Esophagus muscularis mucosa (tissue), 4 donors: Measurements from ENCODE around the gene VDR. TPM values are rescaled to one million over a fixed set of nuclear protein-coding genes. Genes with fewer than 3 reads are reported as not detected.

Experiments
- DNase-seq: peaks from one replicate; pipeline ENCODE4 v3.0.0-alpha.2; 2017; ENCODE audit errors: extremely low spot score
- H3K27ac ChIP-seq, 4 donors: fragments of 200-600 bp; sonication (generic); replicated peaks in 1 of 4; 1 replicate in 3 of 4; 2 replicates in 1 of 4; pipeline ENCODE4 v1.5.1; 2016 to 2019; ENCODE audit warnings: mild to moderate bottlenecking in 1 of 4
- H3K27me3 ChIP-seq, 4 donors: fragments of 200-600 bp; sonication (generic); one replicate each; pipeline versions ENCODE4 v1.5.1 to v1.6.0; 2016 to 2019
- H3K36me3 ChIP-seq, 4 donors: fragments of 200-600 bp; sonication (generic); one replicate each; pipeline ENCODE4 v1.5.1; 2016 to 2019
- H3K4me1 ChIP-seq, 4 donors: fragments of 200-600 bp; sonication (generic); one replicate each; pipeline ENCODE4 v1.5.1; 2016 to 2019
- H3K4me3 ChIP-seq, 4 donors: fragments of 200-600 bp; sonication (generic); 1 replicate in 2 of 4; 2 replicates in 2 of 4; pipeline ENCODE4 v1.5.1; 2016 to 2019; ENCODE audit warnings: mild to moderate bottlenecking in 4 of 4, moderate library complexity in 1 of 4
- H3K9me3 ChIP-seq, 4 donors: fragments of 200-600 bp; sonication (generic); 1 replicate in 3 of 4; 2 replicates in 1 of 4; pipeline ENCODE4 v1.5.1; 2016 to 2019
- CTCF ChIP-seq, 3 experiments: fragments of 200-600 bp in 2 of 3; fragments of 450-650 bp in 1 of 3; sonication (generic) in 2 of 3; IDR thresholded peaks; one replicate each; pipeline ENCODE4 v1.5.1; 2017 to 2019; ENCODE audit warnings: antibody characterized with exemption in 3 of 3, mild to moderate bottlenecking in 2 of 3, moderate library complexity in 1 of 3
- EP300 ChIP-seq: sonication (generic); formaldehyde crosslinking; IDR thresholded peaks from one replicate; pipeline ENCODE4 v1.6.1; 2017; ENCODE audit warnings: antibody characterized with exemption
- POLR2A ChIP-seq: fragments of 450-650 bp; IDR thresholded peaks from one replicate; pipeline ENCODE4 v1.6.1; 2017; ENCODE audit warnings: antibody characterized with exemption, moderate library complexity, mild to moderate bottlenecking, low read depth
- POLR2AphosphoS5 ChIP-seq, 2 donors: sonication (generic); formaldehyde crosslinking; IDR thresholded peaks; one replicate each; pipeline ENCODE4 v1.6.1; 2017; ENCODE audit warnings: antibody characterized with exemption in 2 of 2
- WGBS: methylation state at CpG from one replicate; pipeline ENCODE4 v1.1.5; 2018; 5-methylcytosine and 5-hydroxymethylcytosine counted together
- intact Hi-C: fragments of 100-400 bp; cut with DNase I; formaldehyde crosslinking; loops from one replicate; pipeline ENCODE4 v1.15.1; 2023
- total RNA-seq, 4 donors: library from RNA; depleted of rRNA; stranded (reverse); fragments of >200 nt; gene quantifications; one replicate each; pipeline versions ENCODE4 v1.1.0 to v1.2.1, GENCODE V29; 2016

VDR gene
- total RNA-seq, 4 donors from 2014 or later: 0.42 to 2.8 (median 2.1) TPM

DNA sequence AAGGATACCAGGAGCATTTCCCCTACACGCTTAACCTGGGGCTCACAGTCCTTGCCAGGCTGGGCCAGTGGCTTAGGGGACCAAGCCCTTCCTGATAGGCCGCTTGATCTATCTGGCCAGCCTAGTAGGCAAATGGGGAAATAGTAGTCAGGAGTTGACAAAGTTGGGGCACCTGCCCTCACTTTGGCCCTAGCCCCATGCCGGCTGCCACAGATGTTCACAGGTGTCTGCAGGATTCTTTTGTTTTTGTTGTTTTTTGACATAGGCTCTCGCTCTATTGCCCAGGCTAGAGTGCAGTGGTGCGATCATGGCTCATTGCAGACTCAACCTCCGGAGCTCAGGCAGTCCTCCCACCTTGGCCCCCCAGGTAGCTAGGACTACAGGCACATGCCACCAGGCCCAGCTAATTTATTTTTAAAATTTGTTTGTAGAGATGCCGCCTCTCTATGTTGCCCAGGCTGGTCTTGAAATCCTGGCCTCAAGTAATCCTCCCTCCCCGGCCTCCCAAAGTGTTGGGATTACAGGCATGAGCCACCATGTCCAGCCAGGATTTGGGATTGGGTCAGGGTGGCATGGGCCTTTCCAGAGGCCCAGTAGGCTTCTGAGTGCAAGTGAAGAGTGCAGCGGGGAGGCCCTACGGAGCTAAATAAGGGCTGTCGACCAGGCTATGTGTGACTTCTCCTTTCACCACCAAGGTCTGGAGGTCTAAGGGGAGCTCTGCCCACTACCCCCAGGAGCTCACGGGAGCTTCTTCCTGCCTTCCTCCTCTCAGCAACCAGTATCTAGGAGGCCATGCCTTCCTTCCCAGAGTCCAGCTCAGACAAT lies 69.6 kb downstream of the VDR start:
- H3K27ac ChIP-seq: no peak overlapping the region
- 90% methylated on average over 12 of the region's 12 CpGs for WGBS
- no peaks in the 10 kb centered on the region for H3K27me3 ChIP-seq
- H3K36me3 ChIP-seq: no peaks in the 10 kb centered on the region
- H3K4me1 ChIP-seq: peaks cover 12 to 26% (median 24%) of the 10 kb centered on the region in 4 donors
- intact Hi-C loops: no loop called here
- DNase-seq: no peak
- H3K9me3 ChIP-seq: no peaks in the 10 kb centered on the region
- no peak overlapping the region for H3K4me3 ChIP-seq
- TF ChIP-seq POLR2AphosphoS5 (IDR thresholded peaks at IDR 0.05): no peak
- no peak for TF ChIP-seq CTCF (IDR thresholded peaks at IDR 0.05)
- TF ChIP-seq EP300: no peak

GRCh38 chr12:47834199-47834903 lies 70.4 kb downstream of the VDR start:
- H3K4me1 ChIP-seq: peaks cover 16 to 35% (median 31%) of the 10 kb centered on the region in 4 donors

DNA sequence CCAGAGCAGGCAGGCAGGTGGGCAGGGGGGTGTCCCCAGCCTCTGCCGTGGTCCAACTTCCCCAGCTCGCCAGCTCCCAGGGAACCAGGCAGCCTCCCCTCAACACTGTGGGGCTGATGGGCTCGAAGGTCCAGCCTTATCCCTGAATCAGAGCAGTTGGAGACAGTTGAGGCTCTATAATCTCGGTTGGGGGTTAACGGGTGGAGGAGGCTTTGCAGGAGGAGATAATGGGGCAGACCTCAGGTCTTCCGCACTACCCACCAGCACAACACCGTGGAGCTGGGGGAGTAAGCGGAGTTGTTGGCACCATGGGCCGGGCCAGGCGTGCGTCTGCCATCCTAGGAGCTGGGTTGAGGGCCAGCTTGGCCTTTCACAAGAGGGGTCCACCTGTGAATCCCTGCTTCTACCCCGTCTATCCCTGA lies 71.2 kb downstream of the VDR start:
- H3K27me3 ChIP-seq: no peaks in the 10 kb centered on the region
- no peaks in the 10 kb centered on the region for H3K9me3 ChIP-seq
- intact Hi-C loops: no loop called here
- DNase-seq: no peak
- H3K27ac ChIP-seq: no peak overlapping the region
- no peak overlapping the region for H3K4me3 ChIP-seq
- H3K4me1 ChIP-seq: peaks cover 24 to 39% (median 35%) of the 10 kb centered on the region in 4 donors
- H3K36me3 ChIP-seq: no peaks in the 10 kb centered on the region
- WGBS: 96% methylated on average over 10 of the region's 12 CpGs
- TF ChIP-seq CTCF (IDR thresholded peaks at IDR 0.05) (no peak), POLR2A (no peak), EP300 (no peak), POLR2AphosphoS5 (IDR thresholded peaks at IDR 0.05) (no peak)

More at GRCh38 chr12:47834199-47834903, 70.4 kb downstream of the VDR start:
- Histone ChIP-seq H3K4me3 (no peak overlapping the region), H3K27ac (no peak overlapping the region), H3K9me3 (no peaks in the 10 kb centered on the region), H3K27me3 (no peaks in the 10 kb centered on the region), H3K36me3 (no peaks in the 10 kb centered on the region)
- intact Hi-C loops: no loop called here
- TF ChIP-seq POLR2AphosphoS5 (IDR thresholded peaks at IDR 0.05) (no peak), POLR2A (no peak), EP300 (no peak), CTCF (IDR thresholded peaks at IDR 0.05) (no peak)
- 87% methylated on average over 8 of the region's 8 CpGs for WGBS
- no peak for DNase-seq

DNA sequence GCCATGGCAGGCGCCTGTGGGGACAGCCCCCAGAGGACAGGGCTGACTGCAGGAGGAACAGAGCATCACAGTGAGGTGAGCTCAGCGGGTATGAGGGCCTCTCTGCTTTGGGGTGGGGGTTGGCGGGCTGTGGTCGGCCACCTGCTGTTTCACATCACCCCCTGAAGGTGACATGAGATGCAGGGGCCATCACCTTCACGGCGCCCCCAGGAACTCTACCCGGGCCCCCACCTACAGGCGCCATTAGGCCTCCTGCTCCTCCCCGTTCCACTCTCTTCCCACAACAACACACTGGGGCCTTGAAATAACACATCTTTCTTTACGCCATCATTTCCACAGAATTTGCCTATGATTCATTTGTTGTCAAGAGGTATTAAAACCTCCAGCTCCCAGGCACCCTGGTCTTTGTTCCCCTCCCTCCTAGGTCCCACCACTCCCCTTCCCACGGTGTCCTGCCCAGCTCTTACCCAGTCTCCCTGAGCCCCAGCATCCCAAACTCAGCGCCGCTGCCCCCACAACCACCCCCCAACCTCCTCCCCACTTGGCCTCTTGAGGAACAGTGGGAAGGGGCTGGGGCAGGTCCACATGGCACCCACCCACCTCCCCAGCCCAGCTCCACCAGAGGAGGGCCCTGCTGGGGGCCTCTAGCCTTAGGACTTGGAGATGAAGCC lies 72.4 kb downstream of the VDR start:
- no peak for DNase-seq
- no peaks in the 10 kb centered on the region for H3K9me3 ChIP-seq
- peaks cover 26 to 39% (median 35%) of the 10 kb centered on the region in 4 donors for H3K4me1 ChIP-seq
- no peaks in the 10 kb centered on the region for H3K27me3 ChIP-seq
- 93% methylated on average over 13 of the region's 13 CpGs for WGBS
- intact Hi-C loops: no loop called here
- TF ChIP-seq EP300 (no peak), POLR2AphosphoS5 (IDR thresholded peaks at IDR 0.05) (no peak), POLR2A (no peak), CTCF (IDR thresholded peaks at IDR 0.05) (no peak)
- no peak overlapping the region for H3K27ac ChIP-seq
- no peaks in the 10 kb centered on the region for H3K36me3 ChIP-seq
- no peak overlapping the region for H3K4me3 ChIP-seq
